Liver (tissue), 9 donors: Measurements from ENCODE around the gene MBNL3. TPM values are rescaled to one million over a fixed set of nuclear protein-coding genes. Genes with fewer than 3 reads are reported as not detected.

ENCODE experiments used
- DNase-seq: peaks from one replicate; pipeline ENCODE4 v3.0.0-alpha.2; 2017; ENCODE audit warnings: low spot score
- H3K27ac ChIP-seq, 2 donors: one replicate each; pipeline ENCODE4 v1.7.0; 2013; ENCODE audit warnings: inconsistent platforms in 2 of 2, low read length in 2 of 2, control low read depth in 1 of 2, low read depth in 1 of 2, mild to moderate bottlenecking in 1 of 2
- H3K27me3 ChIP-seq, 4 donors: one replicate each; pipeline versions ENCODE4 v1.6.1 to v1.7.0; 2013; ENCODE audit warnings: low read length in 3 of 4, inconsistent platforms in 1 of 4, mild to moderate bottlenecking in 1 of 4, moderate library complexity in 1 of 4; ENCODE audit not compliant: control insufficient read depth in 4 of 4, insufficient read depth in 4 of 4
- H3K36me3 ChIP-seq, 4 donors: one replicate each; pipeline versions ENCODE4 v1.6.1 to v1.7.0; 2013; ENCODE audit warnings: low read length in 3 of 4, mild to moderate bottlenecking in 3 of 4, low read depth in 1 of 4, moderate library complexity in 1 of 4; ENCODE audit not compliant: control insufficient read depth in 4 of 4, insufficient read depth in 3 of 4
- H3K4me1 ChIP-seq, 4 donors: one replicate each; pipeline versions ENCODE4 v1.6.1 to v1.7.0; 2013; ENCODE audit warnings: low read length in 3 of 4, mild to moderate bottlenecking in 3 of 4, moderate library complexity in 1 of 4; ENCODE audit not compliant: control insufficient read depth in 4 of 4, insufficient read depth in 4 of 4
- H3K4me3 ChIP-seq, 3 donors: one replicate each; pipeline versions ENCODE4 v1.6.1 to v1.7.0; 2013; ENCODE audit warnings: low read length in 3 of 3, control low read depth in 1 of 3, low read depth in 1 of 3, mild to moderate bottlenecking in 1 of 3
- H3K9ac ChIP-seq, 2 donors: one replicate each; pipeline ENCODE4 v1.7.0; 2013; ENCODE audit warnings: low read length in 2 of 2, mild to moderate bottlenecking in 2 of 2, moderate library complexity in 2 of 2, control low read depth in 1 of 2, low read depth in 1 of 2
- H3K9me3 ChIP-seq, 4 donors: one replicate each; pipeline versions ENCODE4 v1.6.1 to v1.7.0; 2013; ENCODE audit warnings: low read length in 3 of 4; ENCODE audit not compliant: control insufficient read depth in 4 of 4
- ATF3 ChIP-seq: IDR thresholded peaks from 2 replicates; pipeline ENCODE4 v1.6.1; 2016; ENCODE audit warnings: antibody characterized with exemption
- EGR1 ChIP-seq, 2 donors: IDR thresholded peaks; 2 replicates each; pipeline ENCODE4 v1.6.1; 2016 to 2018; ENCODE audit warnings: antibody characterized with exemption in 2 of 2, low read depth in 2 of 2
- FOXA1 ChIP-seq: IDR thresholded peaks from 2 replicates; pipeline ENCODE4 v1.6.1; 2016; ENCODE audit warnings: antibody characterized with exemption
- FOXA2 ChIP-seq: IDR thresholded peaks from 2 replicates; pipeline ENCODE4 v1.6.1; 2016; ENCODE audit warnings: antibody characterized with exemption
- GABPA ChIP-seq, 2 donors: IDR thresholded peaks in 1 of 2; conservative IDR thresholded peaks in 1 of 2; 2 replicates each; pipeline ENCODE4 v1.6.1; 2016; ENCODE audit warnings: antibody characterized with exemption in 2 of 2, mild to moderate bottlenecking in 1 of 2, moderate library complexity in 1 of 2
- HNF4A ChIP-seq, 2 donors: conservative IDR thresholded peaks; 2 replicates each; pipeline ENCODE4 v1.6.1; 2016; ENCODE audit warnings: antibody characterized with exemption in 2 of 2, mild to moderate bottlenecking in 2 of 2
- HNF4G ChIP-seq: IDR thresholded peaks from 2 replicates; pipeline ENCODE4 v1.6.1; 2016; ENCODE audit warnings: antibody characterized with exemption
- JUND ChIP-seq, 2 donors: IDR thresholded peaks; 2 replicates each; pipeline ENCODE4 v1.6.1; 2016; ENCODE audit warnings: antibody characterized with exemption in 2 of 2
- MAX ChIP-seq: IDR thresholded peaks from 2 replicates; pipeline ENCODE4 v1.6.1; 2016; ENCODE audit warnings: antibody characterized with exemption
- NR2F2 ChIP-seq: IDR thresholded peaks from 2 replicates; pipeline ENCODE4 v1.6.1; 2016; ENCODE audit warnings: antibody characterized with exemption
- RAD21 ChIP-seq, 2 donors: IDR thresholded peaks; 2 replicates each; pipeline ENCODE4 v1.6.1; 2016; ENCODE audit warnings: antibody characterized with exemption in 2 of 2, mild to moderate bottlenecking in 2 of 2
- RXRA ChIP-seq, 2 donors: IDR thresholded peaks; 2 replicates each; pipeline ENCODE4 v1.6.1; 2017 to 2018; ENCODE audit warnings: antibody characterized with exemption in 2 of 2, mild to moderate bottlenecking in 1 of 2
- SP1 ChIP-seq: IDR thresholded peaks from 2 replicates; pipeline ENCODE4 v1.6.1; 2018; ENCODE audit warnings: antibody characterized with exemption, mild to moderate bottlenecking
- TAF1 ChIP-seq: conservative IDR thresholded peaks from 2 replicates; pipeline ENCODE4 v1.6.1; 2016; ENCODE audit warnings: antibody characterized with exemption, mild to moderate bottlenecking
- WGBS: extraction: QIAGEN DNeasy Blood & Tissue Kit; methylation state at CpG from one replicate; pipeline ENCODE4 v1.1.7; 2013; 5-methylcytosine and 5-hydroxymethylcytosine counted together
- polyA plus RNA-seq, 2 donors: library from polyadenylated mRNA; stranded (reverse) in 1 of 2; unstranded in 1 of 2; fragments of 200-250 nt in 1 of 2; fragments of >200 nt in 1 of 2; fragmentation: Nextera tagmentation in 1 of 2; extraction: Ambion mirVana in 1 of 2; gene quantifications; one replicate each; pipeline versions ENCODE4 v1.2.1 to v1.2.3, GENCODE V29; 2013 to 2015
- total RNA-seq, 2 donors: library from RNA; depleted of rRNA; stranded (reverse); fragments of >200 nt; gene quantifications; one replicate each; pipeline ENCODE4 v1.2.3, GENCODE V29; 2014
- TF ChIP-seq, protein P1 (sequence below): fragments of 150-350 bp; IDR thresholded peaks from 2 replicates; pipeline ENCODE4 v1.5.1; 2017; ENCODE audit warnings: improper control_type of control experiment, low read depth, low read length; ENCODE audit not compliant: missing input control
- TF ChIP-seq, protein P2 (sequence below): IDR thresholded peaks from 2 replicates; pipeline ENCODE4 v1.6.1; 2016; ENCODE audit warnings: antibody characterized with exemption
- donor health status: healthy.
- donor health status: healthy.
- donor health status: healthy.
- donor health status: healthy.
- donor health status: healthy.

Gene MBNL3
- total and polyA plus RNA-seq, 4 donors = 20.6 to 149 (median 82.3) TPM

DNA sequence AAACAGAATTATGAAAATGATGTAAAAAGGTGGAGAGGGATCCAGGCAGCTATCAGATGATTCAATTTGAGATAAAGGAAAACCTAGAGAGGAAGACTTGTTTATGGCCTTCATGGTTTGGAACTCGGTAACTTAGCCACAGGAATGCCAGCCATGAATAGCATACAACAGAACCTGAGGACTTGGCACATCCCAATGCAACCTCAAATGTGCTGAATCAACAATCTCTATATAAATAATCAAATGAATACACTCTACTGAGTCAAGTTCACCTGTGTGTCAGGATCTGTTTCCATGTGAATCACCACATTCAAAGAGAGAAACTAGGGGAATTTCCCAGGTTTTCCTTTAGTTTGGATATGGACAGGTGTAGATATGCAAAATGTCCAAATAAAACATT, 86.9 kb downstream of the MBNL3 start:
- H3K27me3 ChIP-seq = no peaks in the 10 kb centered on the region
- whole genome bisulfite sequencing = 36% methylated on average over 1 of the region's 1 CpG
- no peaks in the 10 kb centered on the region for H3K9me3 ChIP-seq

DNA sequence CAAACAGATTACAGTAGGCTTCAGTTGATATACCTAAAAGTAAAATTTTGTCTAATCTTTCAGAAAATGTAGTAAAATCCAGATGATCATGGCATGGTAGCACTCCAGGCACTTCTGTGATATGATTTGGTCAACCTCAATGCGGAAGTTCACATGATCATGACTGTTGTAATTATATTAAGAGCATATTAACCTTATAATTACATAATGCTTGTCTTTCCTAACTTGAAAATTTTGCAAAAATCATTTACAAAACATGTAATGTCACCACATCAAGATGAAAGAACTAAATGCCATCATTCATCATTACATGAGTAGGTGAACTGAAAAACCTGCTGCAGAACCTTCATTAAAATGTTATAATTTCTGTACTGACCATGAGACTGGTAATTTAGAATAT, 88.1 kb downstream of the MBNL3 start:
- peaks cover 0 to 5% (median under 1%) of the 10 kb centered on the region in 4 donors for H3K36me3 ChIP-seq
- H3K27ac ChIP-seq = no peak overlapping the region
- no peak for DNase-seq
- H3K4me1 ChIP-seq = peaks cover 0 to 8% (median 2%) of the 10 kb centered on the region in 4 donors
- no peaks in the 10 kb centered on the region for H3K27me3 ChIP-seq
- TF ChIP-seq MAX (no peak), RAD21 (IDR thresholded peaks at IDR 0.05) (no peak), RXRA (IDR thresholded peaks at IDR 0.05) (no peak), EGR1 (IDR thresholded peaks at IDR 0.05; ENCODE audit: low read depth in 2 of 2) (no peak), NR2F2 (no peak), FOXA1 (no peak)
- TF ChIP-seq, protein P1, sequence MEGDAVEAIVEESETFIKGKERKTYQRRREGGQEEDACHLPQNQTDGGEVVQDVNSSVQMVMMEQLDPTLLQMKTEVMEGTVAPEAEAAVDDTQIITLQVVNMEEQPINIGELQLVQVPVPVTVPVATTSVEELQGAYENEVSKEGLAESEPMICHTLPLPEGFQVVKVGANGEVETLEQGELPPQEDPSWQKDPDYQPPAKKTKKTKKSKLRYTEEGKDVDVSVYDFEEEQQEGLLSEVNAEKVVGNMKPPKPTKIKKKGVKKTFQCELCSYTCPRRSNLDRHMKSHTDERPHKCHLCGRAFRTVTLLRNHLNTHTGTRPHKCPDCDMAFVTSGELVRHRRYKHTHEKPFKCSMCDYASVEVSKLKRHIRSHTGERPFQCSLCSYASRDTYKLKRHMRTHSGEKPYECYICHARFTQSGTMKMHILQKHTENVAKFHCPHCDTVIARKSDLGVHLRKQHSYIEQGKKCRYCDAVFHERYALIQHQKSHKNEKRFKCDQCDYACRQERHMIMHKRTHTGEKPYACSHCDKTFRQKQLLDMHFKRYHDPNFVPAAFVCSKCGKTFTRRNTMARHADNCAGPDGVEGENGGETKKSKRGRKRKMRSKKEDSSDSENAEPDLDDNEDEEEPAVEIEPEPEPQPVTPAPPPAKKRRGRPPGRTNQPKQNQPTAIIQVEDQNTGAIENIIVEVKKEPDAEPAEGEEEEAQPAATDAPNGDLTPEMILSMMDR = no peak
- no peaks in the 10 kb centered on the region for H3K9me3 ChIP-seq
- H3K4me3 ChIP-seq = no peak overlapping the region
- H3K9ac ChIP-seq = no peak overlapping the region
- 88% methylated on average over 1 of the region's 1 CpG for WGBS

More for the DNA sequence above, 86.9 kb downstream of the MBNL3 start:
- no peak overlapping the region for H3K4me3 ChIP-seq
- H3K9ac ChIP-seq = no peak overlapping the region
- DNase-seq = no peak
- no peak overlapping the region for H3K27ac ChIP-seq
- peaks cover 0 to 8% (median 2%) of the 10 kb centered on the region in 4 donors for H3K4me1 ChIP-seq
- TF ChIP-seq MAX (no peak), JUND (IDR thresholded peaks at IDR 0.05) (no peak), ATF3 (no peak), RAD21 (IDR thresholded peaks at IDR 0.05) (no peak), EGR1 (IDR thresholded peaks at IDR 0.05; ENCODE audit: low read depth in 2 of 2) (no peak), HNF4G (no peak), FOXA1 (no peak), RXRA (IDR thresholded peaks at IDR 0.05) (peak; percentile 15 to 38), FOXA2 (no peak), TAF1 (no peak), SP1 (no peak), HNF4A (conservative IDR thresholded peaks at IDR 0.05) (peak in 1 of 2 donors; percentile 14), NR2F2 (no peak), GABPA (IDR thresholded peaks at IDR 0.05 in 1 of 2, conservative IDR thresholded peaks at IDR 0.05 in 1 of 2) (no peak)
- TF ChIP-seq, protein P2, sequence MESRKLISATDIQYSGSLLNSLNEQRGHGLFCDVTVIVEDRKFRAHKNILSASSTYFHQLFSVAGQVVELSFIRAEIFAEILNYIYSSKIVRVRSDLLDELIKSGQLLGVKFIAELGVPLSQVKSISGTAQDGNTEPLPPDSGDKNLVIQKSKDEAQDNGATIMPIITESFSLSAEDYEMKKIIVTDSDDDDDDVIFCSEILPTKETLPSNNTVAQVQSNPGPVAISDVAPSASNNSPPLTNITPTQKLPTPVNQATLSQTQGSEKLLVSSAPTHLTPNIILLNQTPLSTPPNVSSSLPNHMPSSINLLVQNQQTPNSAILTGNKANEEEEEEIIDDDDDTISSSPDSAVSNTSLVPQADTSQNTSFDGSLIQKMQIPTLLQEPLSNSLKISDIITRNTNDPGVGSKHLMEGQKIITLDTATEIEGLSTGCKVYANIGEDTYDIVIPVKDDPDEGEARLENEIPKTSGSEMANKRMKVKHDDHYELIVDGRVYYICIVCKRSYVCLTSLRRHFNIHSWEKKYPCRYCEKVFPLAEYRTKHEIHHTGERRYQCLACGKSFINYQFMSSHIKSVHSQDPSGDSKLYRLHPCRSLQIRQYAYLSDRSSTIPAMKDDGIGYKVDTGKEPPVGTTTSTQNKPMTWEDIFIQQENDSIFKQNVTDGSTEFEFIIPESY = no peak
- peaks cover 0 to 5% (median under 1%) of the 10 kb centered on the region in 4 donors for H3K36me3 ChIP-seq
